ENCODE data around the gene REC114.

- no peak for TF ChIP-seq EZH2 (IDR thresholded peaks at IDR 0.05; ENCODE audit: borderline replicate concordance, insufficient read depth, low read depth, low read length, poor library complexity, severe bottlenecking)
- TF ChIP-seq CTCF (IDR thresholded peaks at IDR 0.05), result no peak
Observed at GRCh38 chr15:73601451-73602445, 158.8 kb downstream of the REC114 start.
